Renal cortex interstitium (tissue), 15 donors: ENCODE data around the gene PRRC2A. TPM values are rescaled to one million over a fixed set of nuclear protein-coding genes. Genes with fewer than 3 reads are reported as not detected.

Experiments
- DNase-seq, 11 donors: peaks; one replicate each; pipeline ENCODE4 v3.0.0-alpha.2; 2013; ENCODE audit warnings: low read depth in 9 of 11, low spot score in 4 of 11; ENCODE audit errors: extremely low read depth in 1 of 11
- long read RNA-seq, 16 experiments: transcript quantifications; one replicate each; lab custom pipeline, GENCODE V29; 2026
- polyA plus RNA-seq, 3 donors: library from polyadenylated mRNA; unstranded; fragments of 120-200 nt; gene quantifications; one replicate each; pipeline ENCODE4 v1.2.1, GENCODE V29; 2013; ENCODE audit not compliant: insufficient read length in 3 of 3

Gene PRRC2A
- polyA plus RNA-seq, result 100 to 1,000 TPM; 161 to 211 (median 207) TPM
- long read RNA-seq, donor 1, partial matches to known transcripts, result 194 of 391 reads
- long read RNA-seq, donor 1, other reads (novel, unspliced or antisense), result 195 of 391 reads
- long read RNA-seq, donor 2, partial matches to known transcripts, result 68 of 74 reads
- long read RNA-seq, donor 2, other reads (novel, unspliced or antisense), result 0 of 74 reads
- long read RNA-seq, donor 3, full-length matches to known transcripts, result 8 of 87 reads
- long read RNA-seq, donor 3, partial matches to known transcripts, result 79 of 87 reads
- long read RNA-seq, donor 3, other reads (novel, unspliced or antisense), result 0 of 87 reads
- long read RNA-seq, donor 4, partial matches to known transcripts, result 58 of 59 reads
- long read RNA-seq, donor 4, other reads (novel, unspliced or antisense), result 0 of 59 reads
- long read RNA-seq, donor 5, result 0 reads
- long read RNA-seq, donor 6, partial matches to known transcripts, result 223 of 239 reads
- long read RNA-seq, donor 6, other reads (novel, unspliced or antisense), result 7 of 239 reads
- long read RNA-seq, donor 7, partial matches to known transcripts, result 527 of 556 reads
- long read RNA-seq, donor 7, other reads (novel, unspliced or antisense), result 26 of 556 reads
- long read RNA-seq, donor 8, result 0 reads
- long read RNA-seq, donor 9, partial matches to known transcripts, result 43 of 45 reads
- long read RNA-seq, donor 9, other reads (novel, unspliced or antisense), result 0 of 45 reads
- long read RNA-seq, donor 10, partial matches to known transcripts, result 100 of 115 reads
- long read RNA-seq, donor 10, other reads (novel, unspliced or antisense), result 12 of 115 reads
- long read RNA-seq, donor 11, partial matches to known transcripts, result 40 of 44 reads
- long read RNA-seq, donor 11, other reads (novel, unspliced or antisense), result 0 of 44 reads
- long read RNA-seq, donor 12, partial matches to known transcripts, result 33 of 37 reads
- long read RNA-seq, donor 12, other reads (novel, unspliced or antisense), result 0 of 37 reads
- long read RNA-seq, donor 13, result 0 reads
- long read RNA-seq, donor 14, full-length matches to known transcripts, result 4 of 70 reads
- long read RNA-seq, donor 14, partial matches to known transcripts, result 56 of 70 reads
- long read RNA-seq, donor 14, other reads (novel, unspliced or antisense), result 10 of 70 reads
- long read RNA-seq, donor 15, partial matches to known transcripts, result 21 of 22 reads
- long read RNA-seq, donor 15, other reads (novel, unspliced or antisense), result 0 of 22 reads
- long read RNA-seq, donor 16, full-length matches to known transcripts, result 23 of 560 reads
- long read RNA-seq, donor 16, partial matches to known transcripts, result 523 of 560 reads
- long read RNA-seq, donor 16, other reads (novel, unspliced or antisense), result 14 of 560 reads

DNA sequence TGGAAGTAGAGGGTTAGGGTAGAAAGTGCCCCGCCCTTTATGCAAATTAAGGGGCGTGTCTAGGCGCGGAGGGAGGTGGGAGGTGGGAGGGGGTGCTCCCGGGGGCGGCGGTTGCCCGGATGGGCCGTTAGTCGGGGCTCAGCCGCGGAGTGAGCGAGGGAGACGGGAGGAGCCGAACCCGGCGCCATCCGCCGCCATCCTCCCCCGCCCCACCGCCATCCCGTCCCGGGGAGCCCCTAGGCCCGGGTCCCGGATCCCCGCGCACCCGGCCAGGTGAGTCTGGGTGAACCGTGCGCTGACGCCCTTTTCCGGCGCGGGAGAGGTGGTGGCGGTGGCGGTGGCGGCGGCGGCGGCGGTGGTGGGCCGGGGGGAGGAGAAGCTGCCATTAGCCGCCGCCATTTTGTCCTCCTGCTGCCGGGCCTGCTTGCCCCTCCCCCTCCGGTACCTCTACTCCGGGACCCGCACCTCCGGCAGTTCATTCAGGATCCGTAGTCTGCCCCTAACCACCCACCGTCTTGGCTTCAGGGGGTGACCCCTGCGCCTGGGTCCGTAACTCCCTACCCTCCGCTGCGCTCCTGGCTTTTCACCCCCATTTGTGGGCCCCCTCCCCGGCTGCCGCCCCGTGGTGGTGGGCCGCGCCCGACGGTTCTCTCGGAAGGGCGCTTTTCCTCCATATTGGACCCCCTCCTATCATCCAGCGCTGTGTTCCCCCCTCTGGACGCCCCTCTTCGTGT lies at the start of gene PRRC2A:
PRRC2A (plus strand) TSS at position 130 of the 734 bp plus-strand sequence. CDS start 2,075 bp downstream, outside the sequence.
- peak in 9 of 11 donors; percentile 28 to 75 (median 58) for DNase-seq

- DNase-seq, result no peak
Observed at GRCh38 chr6:31572041-31572911, 48.2 kb upstream of the PRRC2A start, which contains the start of gene LTA. LTA (plus strand) TSS chr6:31572289; CDS start chr6:31572743, 454 bp downstream.

- DNase-seq, result no peak
Observed at GRCh38 chr6:31573239-31574105, 47.0 kb upstream of the PRRC2A start.

DNA sequence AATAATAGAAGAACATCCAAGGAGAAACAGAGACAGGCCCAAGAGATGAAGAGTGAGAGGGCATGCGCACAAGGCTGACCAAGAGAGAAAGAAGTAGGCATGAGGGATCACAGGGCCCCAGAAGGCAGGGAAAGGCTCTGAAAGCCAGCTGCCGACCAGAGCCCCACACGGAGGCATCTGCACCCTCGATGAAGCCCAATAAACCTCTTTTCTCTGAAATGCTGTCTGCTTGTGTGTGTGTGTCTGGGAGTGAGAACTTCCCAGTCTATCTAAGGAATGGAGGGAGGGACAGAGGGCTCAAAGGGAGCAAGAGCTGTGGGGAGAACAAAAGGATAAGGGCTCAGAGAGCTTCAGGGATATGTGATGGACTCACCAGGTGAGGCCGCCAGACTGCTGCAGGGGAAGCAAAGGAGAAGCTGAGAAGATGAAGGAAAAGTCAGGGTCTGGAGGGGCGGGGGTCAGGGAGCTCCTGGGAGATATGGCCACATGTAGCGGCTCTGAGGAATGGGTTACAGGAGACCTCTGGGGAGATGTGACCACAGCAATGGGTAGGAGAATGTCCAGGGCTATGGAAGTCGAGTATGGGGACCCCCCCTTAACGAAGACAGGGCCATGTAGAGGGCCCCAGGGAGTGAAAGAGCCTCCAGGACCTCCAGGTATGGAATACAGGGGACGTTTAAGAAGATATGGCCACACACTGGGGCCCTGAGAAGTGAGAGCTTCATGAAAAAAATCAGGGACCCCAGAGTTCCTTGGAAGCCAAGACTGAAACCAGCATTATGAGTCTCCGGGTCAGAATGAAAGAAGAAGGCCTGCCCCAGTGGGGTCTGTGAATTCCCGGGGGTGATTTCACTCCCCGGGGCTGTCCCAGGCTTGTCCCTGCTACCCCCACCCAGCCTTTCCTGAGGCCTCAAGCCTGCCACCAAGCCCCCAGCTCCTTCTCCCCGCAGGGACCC lies 46.1 kb upstream of the PRRC2A start:
- DNase-seq, result no peak

GRCh38 chr6:31575335-31575901 lies 45.1 kb upstream of the PRRC2A start, which contains the start of gene TNF:
TNF (plus strand) TSS chr6:31575565; CDS start chr6:31575742, 177 bp downstream.
- no peak for DNase-seq

DNA sequence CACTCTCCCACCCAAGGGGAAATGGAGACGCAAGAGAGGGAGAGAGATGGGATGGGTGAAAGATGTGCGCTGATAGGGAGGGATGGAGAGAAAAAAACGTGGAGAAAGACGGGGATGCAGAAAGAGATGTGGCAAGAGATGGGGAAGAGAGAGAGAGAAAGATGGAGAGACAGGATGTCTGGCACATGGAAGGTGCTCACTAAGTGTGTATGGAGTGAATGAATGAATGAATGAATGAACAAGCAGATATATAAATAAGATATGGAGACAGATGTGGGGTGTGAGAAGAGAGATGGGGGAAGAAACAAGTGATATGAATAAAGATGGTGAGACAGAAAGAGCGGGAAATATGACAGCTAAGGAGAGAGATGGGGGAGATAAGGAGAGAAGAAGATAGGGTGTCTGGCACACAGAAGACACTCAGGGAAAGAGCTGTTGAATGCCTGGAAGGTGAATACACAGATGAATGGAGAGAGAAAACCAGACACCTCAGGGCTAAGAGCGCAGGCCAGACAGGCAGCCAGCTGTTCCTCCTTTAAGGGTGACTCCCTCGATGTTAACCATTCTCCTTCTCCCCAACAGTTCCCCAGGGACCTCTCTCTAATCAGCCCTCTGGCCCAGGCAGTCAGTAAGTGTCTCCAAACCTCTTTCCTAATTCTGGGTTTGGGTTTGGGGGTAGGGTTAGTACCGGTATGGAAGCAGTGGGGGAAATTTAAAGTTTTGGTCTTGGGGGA lies 44.4 kb upstream of the PRRC2A start:
- no peak for DNase-seq

GRCh38 chr6:31576897-31577578 lies 43.5 kb upstream of the PRRC2A start:
- DNase-seq, result no peak

DNA sequence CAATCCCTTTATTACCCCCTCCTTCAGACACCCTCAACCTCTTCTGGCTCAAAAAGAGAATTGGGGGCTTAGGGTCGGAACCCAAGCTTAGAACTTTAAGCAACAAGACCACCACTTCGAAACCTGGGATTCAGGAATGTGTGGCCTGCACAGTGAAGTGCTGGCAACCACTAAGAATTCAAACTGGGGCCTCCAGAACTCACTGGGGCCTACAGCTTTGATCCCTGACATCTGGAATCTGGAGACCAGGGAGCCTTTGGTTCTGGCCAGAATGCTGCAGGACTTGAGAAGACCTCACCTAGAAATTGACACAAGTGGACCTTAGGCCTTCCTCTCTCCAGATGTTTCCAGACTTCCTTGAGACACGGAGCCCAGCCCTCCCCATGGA lies 42.9 kb upstream of the PRRC2A start:
- no peak for DNase-seq

- DNase-seq, result no peak
Observed at GRCh38 chr6:31578184-31579118, 42.1 kb upstream of the PRRC2A start.

DNA sequence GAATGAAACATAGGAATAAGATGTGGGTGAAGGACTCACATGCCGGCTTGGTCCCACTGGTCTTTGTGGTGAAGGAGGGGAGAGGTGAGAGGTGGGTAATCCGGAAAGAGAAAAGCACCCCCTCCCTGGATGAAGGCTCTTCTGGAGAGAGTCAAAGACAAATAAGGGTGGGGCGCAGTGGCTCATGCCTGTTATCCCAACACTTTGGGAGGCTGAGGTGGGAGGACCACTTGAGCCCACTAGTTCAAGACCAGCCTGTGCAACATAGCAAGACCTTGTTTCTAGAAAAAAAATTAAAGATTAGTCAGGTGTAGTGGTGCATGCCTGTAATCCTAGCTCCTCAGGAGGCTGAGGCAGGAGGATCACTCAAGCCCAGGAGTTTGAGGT lies 41.4 kb upstream of the PRRC2A start:
- DNase-seq, result no peak

- DNase-seq, result no peak
Observed at GRCh38 chr6:31579546-31580437, 40.7 kb upstream of the PRRC2A start.

GRCh38 chr6:31580438-31580740 lies 40.1 kb upstream of the PRRC2A start:
- no peak for DNase-seq
